SK-N-SH (cell line): ENCODE data around the gene BCAS4. TPM values are rescaled to one million over a fixed set of nuclear protein-coding genes. Genes with fewer than 3 reads are reported as not detected.

Experiments
- CTCF ChIA-PET: fragments of 300-600, 350-600 bp; formaldehyde crosslinking; extraction: SDS; loops from one replicate; lab custom pipeline; 2021; lab: Yijun Ruan, JAX
- POLR2A ChIA-PET: fragments of 350-600 bp; sonication (Branson Sonifier 250); formaldehyde crosslinking; extraction: SDS; loops from one replicate; lab custom pipeline; 2020; ENCODE audit warnings: antibody characterized with exemption, inconsistent platforms; lab: Yijun Ruan, JAX
- DNase-seq: peaks from one replicate; pipeline ENCODE4 v3.0.0; 2012
- H2AFZ ChIP-seq: fragments of 200-600 bp; sonication (generic); 2 replicates; pipeline ENCODE4 v1.8.1; 2016; ENCODE audit warnings: antibody characterized with exemption, mild to moderate bottlenecking, low read depth
- H3F3A ChIP-seq: fragments of 200-600 bp; sonication (generic); replicated peaks from 2 replicates; pipeline ENCODE3; 2016; ENCODE audit warnings: antibody characterized with exemption, mild to moderate bottlenecking; ENCODE audit not compliant: insufficient read depth
- H3K27ac ChIP-seq, 2 experiments: fragments of 200-500 bp in 1 of 2; fragments of 200-600 bp in 1 of 2; sonication (Bioruptor generic) in 1 of 2; sonication (generic), shearing (Covaris generic) in 1 of 2; 2 replicates each; pipeline versions ENCODE4 v1.5.1 to v1.6.1; 2014 to 2016; ENCODE audit warnings: low read depth in 2 of 2, inconsistent platforms in 1 of 2, low read length in 1 of 2, mild to moderate bottlenecking in 1 of 2, mixed read lengths in 1 of 2
- H3K27me3 ChIP-seq: fragments of 200-600 bp; sonication (generic), shearing (Covaris generic); 2 replicates; pipeline ENCODE4 v1.6.1; 2016; ENCODE audit warnings: mixed run types; ENCODE audit not compliant: insufficient read depth
- H3K36me3 ChIP-seq, 2 experiments: fragments of 200-500 bp in 1 of 2; fragments of 200-600 bp in 1 of 2; sonication (Bioruptor generic) in 1 of 2; sonication (generic) in 1 of 2; replicated peaks in 1 of 2; 2 replicates each; pipeline versions ENCODE3 to v1.5.1; 2014 to 2016; ENCODE audit warnings: low read length in 1 of 2, mild to moderate bottlenecking in 1 of 2; ENCODE audit not compliant: insufficient read depth in 2 of 2, control insufficient read depth in 1 of 2
- H3K4me1 ChIP-seq, 2 experiments: fragments of 200-500 bp in 1 of 2; fragments of 200-600 bp in 1 of 2; sonication (Bioruptor generic) in 1 of 2; sonication (generic), shearing (Covaris generic) in 1 of 2; 2 replicates each; pipeline versions ENCODE4 v1.5.1 to v1.6.1; 2014 to 2016; ENCODE audit warnings: low read depth in 1 of 2, low read length in 1 of 2, mixed run types in 1 of 2; ENCODE audit not compliant: insufficient read depth in 2 of 2, control insufficient read depth in 1 of 2
- H3K4me2 ChIP-seq: fragments of 200-600 bp; sonication (generic), shearing (Covaris generic); 2 replicates; pipeline ENCODE4 v1.6.1; 2017; ENCODE audit warnings: mixed run types
- H3K4me3 ChIP-seq, 2 experiments: fragments of 200-500 bp in 1 of 2; fragments of 200-600 bp in 1 of 2; sonication (Bioruptor generic) in 1 of 2; sonication (generic), shearing (Covaris generic) in 1 of 2; 2 replicates each; pipeline versions ENCODE4 v1.5.1 to v1.8.1; 2014 to 2016; ENCODE audit warnings: low read depth in 2 of 2, inconsistent platforms in 1 of 2, low read length in 1 of 2, mild to moderate bottlenecking in 1 of 2, mixed read lengths in 1 of 2, moderate library complexity in 1 of 2
- H3K79me2 ChIP-seq: fragments of 200-600 bp; sonication (generic); 2 replicates; pipeline ENCODE4 v1.8.1; 2017; ENCODE audit warnings: mild to moderate bottlenecking; ENCODE audit not compliant: insufficient read depth
- H3K9ac ChIP-seq: fragments of 200-600 bp; sonication (generic); 2 replicates; pipeline ENCODE4 v1.6.1; 2017; ENCODE audit warnings: mixed run types
- H3K9me2 ChIP-seq: fragments of 200-600 bp; sonication (generic); 2 replicates; pipeline ENCODE4 v1.6.1; 2017; ENCODE audit warnings: mixed run types
- H3K9me3 ChIP-seq: fragments of 200-600 bp; sonication (generic); 2 replicates; pipeline ENCODE4 v1.6.1; 2017; ENCODE audit warnings: mixed run types, mild to moderate bottlenecking, moderate library complexity
- H4K20me1 ChIP-seq: fragments of 200-600 bp; sonication (generic); 2 replicates; pipeline ENCODE4 v1.6.1; 2017; ENCODE audit warnings: mild to moderate bottlenecking, mixed run types; ENCODE audit not compliant: insufficient read depth
- CHD2 ChIP-seq: fragments of 150-350 bp; IDR thresholded peaks from 2 replicates; pipeline ENCODE4 v1.6.1; 2018; ENCODE audit warnings: low read length; ENCODE audit not compliant: partially characterized antibody
- FOXJ3 ChIP-seq: sonication (generic); formaldehyde crosslinking; IDR thresholded peaks from 2 replicates; pipeline ENCODE4 v1.5.1; 2020; ENCODE audit warnings: mild to moderate bottlenecking, missing genetic modification reagents
- GATA2 ChIP-seq: sonication (generic); formaldehyde crosslinking; IDR thresholded peaks from 2 replicates; pipeline ENCODE4 v1.5.0; 2020; ENCODE audit warnings: mild to moderate bottlenecking, missing genetic modification reagents
- IRF3 ChIP-seq: fragments of 150-350 bp; IDR thresholded peaks from 2 replicates; pipeline ENCODE4 v1.6.1; 2016; ENCODE audit warnings: mild to moderate bottlenecking, low read depth, low read length
- RAD21 ChIP-seq: IDR thresholded peaks from 2 replicates; pipeline ENCODE4 v1.6.1; 2012; ENCODE audit warnings: mild to moderate bottlenecking, low read length
- REST ChIP-seq: IDR thresholded peaks from 2 replicates; pipeline ENCODE4 v1.6.1; 2012; ENCODE audit warnings: mild to moderate bottlenecking, low read depth, low read length, moderate library complexity
- SMC3 ChIP-seq: IDR thresholded peaks from 2 replicates; pipeline ENCODE4 v1.6.1; 2012; ENCODE audit warnings: low read depth, low read length, improper control_type of control experiment
- TAF1 ChIP-seq: IDR thresholded peaks from 2 replicates; pipeline ENCODE4 v1.6.1; 2012; ENCODE audit warnings: low read depth, mild to moderate bottlenecking, low read length, moderate library complexity, borderline replicate concordance
- ZBTB33 ChIP-seq: IDR thresholded peaks from 2 replicates; pipeline ENCODE4 v1.4.0; 2012; ENCODE audit warnings: low read depth, borderline replicate concordance
- WGBS: methylation state at CpG from one replicate; pipeline ENCODE4 v1.1.6; 2017; ENCODE audit warnings: low lambda C conversion rate; 5-methylcytosine and 5-hydroxymethylcytosine counted together
- polyA plus RNA-seq, 3 experiments: library from polyadenylated mRNA; depleted of rRNA; stranded (reverse); fragments of >200 nt; gene quantifications; 2 replicates each; pipeline ENCODE4 v1.2.3, GENCODE V29; 2012

The BCAS4 gene
- polyA plus RNA-seq, 1 of the 3 experiments (the other 2 are of a cell fraction) = 43.8 TPM

GRCh38 chr20:50901301-50901700 lies 106.4 kb downstream of the BCAS4 start (continued):
- TF ChIP-seq CHD2 = no peak

- no peak for DNase-seq
- H3K4me2 ChIP-seq = no peak overlapping the region
- no peak overlapping the region for H2AFZ ChIP-seq
- H3K9me2 ChIP-seq = no peaks in the 10 kb centered on the region
- CTCF ChIA-PET = interaction anchor here (1.6 to 2.0 kb wide), 3 partner anchors 26 to 109 kb away, joined by 3 to 12 read pairs (median 6); partner anchors contain the start of genes ADNP and BCAS4
- no peaks in the 10 kb centered on the region; a peak in 1 of 4 replicates for H3K4me1 ChIP-seq
- H3K27me3 ChIP-seq = no peaks in the 10 kb centered on the region
- peaks cover 16% of the 10 kb centered on the region for H3F3A ChIP-seq
- H3K4me3 ChIP-seq = no peak overlapping the region
- peaks cover 100% of the 10 kb centered on the region for H3K79me2 ChIP-seq
- H3K36me3 ChIP-seq = peaks cover 56 to 67% of the 10 kb centered on the region in 2 experiments
- TF ChIP-seq IRF3 (no peak), REST (no peak), SMC3 (no peak), GATA2 (CRISPR knock-in tag) (no peak)
- TF ChIP-seq, all 33 proteins: peak for 0
- H4K20me1 ChIP-seq = peaks cover 98% of the 10 kb centered on the region
- 98% methylated on average over 8 of the region's 8 CpGs for WGBS
- H3K9ac ChIP-seq = no peak overlapping the region
- POLR2A ChIA-PET = no interaction called here
- H3K9me3 ChIP-seq = no peaks in the 10 kb centered on the region
- no peak overlapping the region for H3K27ac ChIP-seq
These were observed 108.6 kb downstream of the BCAS4 start for GRCh38 chr20:50903353-50904051.

GRCh38 chr20:50904067-50904570 lies 109.3 kb downstream of the BCAS4 start:
- WGBS = 95% methylated on average over 6 of the region's 6 CpGs
- Histone ChIP-seq H3K9ac (no peak overlapping the region), H3K27ac (no peak overlapping the region), H3F3A (peaks cover 16% of the 10 kb centered on the region), H3K4me3 (no peak overlapping the region), H3K79me2 (peaks cover 100% of the 10 kb centered on the region), H2AFZ (no peak overlapping the region), H3K27me3 (no peaks in the 10 kb centered on the region), H3K4me2 (no peak overlapping the region), H3K36me3 (peaks cover 50 to 61% of the 10 kb centered on the region in 2 experiments), H3K9me3 (no peaks in the 10 kb centered on the region), H4K20me1 (peaks cover 99% of the 10 kb centered on the region), H3K4me1 (no peaks in the 10 kb centered on the region; a peak in 1 of 4 replicates), H3K9me2 (no peaks in the 10 kb centered on the region)
- no peak for DNase-seq
- TF ChIP-seq FOXJ3 = no peak
- TF ChIP-seq TAF1 = no peak
- TF ChIP-seq ZBTB33 = no peak
- TF ChIP-seq RAD21 = no peak
- TF ChIP-seq GATA2 (CRISPR knock-in tag) = no peak
- TF ChIP-seq IRF3 = no peak
- POLR2A ChIA-PET = no interaction called here
- CTCF ChIA-PET = interaction anchor here (1.6 to 2.0 kb wide), 3 partner anchors 25 to 109 kb away, joined by 3 to 12 read pairs (median 6); partner anchors contain the start of genes ADNP and BCAS4
